Small intestine (tissue), 7 donors: Measurements from ENCODE around the gene DENND5A. TPM values are rescaled to one million over a fixed set of nuclear protein-coding genes. Genes with fewer than 3 reads are reported as not detected.
A peak's percentile ranks its signal among the peaks of the same experiment; 100 is the strongest.

Source experiments
- DNase-seq, 2 donors: peaks; one replicate each; pipeline versions ENCODE4 v3.0.0 to v3.0.0-alpha.2; 2013
- FAIRE-seq: peaks from 2 replicates; lab custom pipeline; 2012; peaks lifted over from hg19 to GRCh38; lab: Jason Lieb, UNC
- H3K27ac ChIP-seq, 3 donors: one replicate each; pipeline ENCODE4 v1.5.1; 2013; ENCODE audit warnings: low read length in 2 of 3, mild to moderate bottlenecking in 2 of 3, control low read depth in 1 of 3, inconsistent platforms in 1 of 3, low read depth in 1 of 3, moderate library complexity in 1 of 3
- H3K27me3 ChIP-seq, 3 donors: one replicate each; pipeline ENCODE4 v1.6.1; 2013; ENCODE audit warnings: low read length in 3 of 3, inconsistent platforms in 1 of 3; ENCODE audit not compliant: control insufficient read depth in 3 of 3, insufficient read depth in 3 of 3
- H3K36me3 ChIP-seq, 3 donors: one replicate each; pipeline ENCODE4 v1.6.1; 2013; ENCODE audit warnings: low read length in 3 of 3, inconsistent platforms in 1 of 3, low read depth in 1 of 3, mild to moderate bottlenecking in 1 of 3, moderate library complexity in 1 of 3; ENCODE audit not compliant: control insufficient read depth in 3 of 3, insufficient read depth in 2 of 3
- H3K4me1 ChIP-seq, 3 donors: one replicate each; pipeline ENCODE4 v1.6.1; 2013; ENCODE audit warnings: low read length in 2 of 3, inconsistent platforms in 1 of 3, low read depth in 1 of 3, mild to moderate bottlenecking in 1 of 3, moderate library complexity in 1 of 3; ENCODE audit not compliant: control insufficient read depth in 3 of 3, insufficient read depth in 2 of 3
- H3K4me3 ChIP-seq, 3 donors: one replicate each; pipeline ENCODE4 v1.5.1; 2013; ENCODE audit warnings: low read length in 3 of 3, control low read depth in 1 of 3, inconsistent platforms in 1 of 3, low read depth in 1 of 3, mild to moderate bottlenecking in 1 of 3, moderate library complexity in 1 of 3
- H3K9me3 ChIP-seq, 2 donors: one replicate each; pipeline ENCODE4 v1.6.1; 2013; ENCODE audit warnings: low read depth in 1 of 2, low read length in 1 of 2; ENCODE audit not compliant: control insufficient read depth in 2 of 2, insufficient read depth in 1 of 2
- WGBS, 3 donors: extraction: QIAGEN DNeasy Blood & Tissue Kit; methylation state at CpG; one replicate each; pipeline ENCODE4 v1.1.7; 2013; 5-methylcytosine and 5-hydroxymethylcytosine counted together
- polyA plus RNA-seq, 4 donors: library from polyadenylated mRNA; stranded (reverse) in 3 of 4; unstranded in 1 of 4; fragments of 200-250 nt in 3 of 4; fragments of 120-200 nt in 1 of 4; gene quantifications; one replicate each; pipeline versions ENCODE4 v1.2.1 to v1.2.3, GENCODE V29; 2013
- donor health status: healthy with polysubstance abuse.
- donor health status: control.
- donor health status: control.
- donor health status: Bipolar disorder and iron deficiency.
- donor health status: healthy.

The DENND5A gene
- polyA plus RNA-seq, 4 donors, result 0.89 to 17.7 (median 11.0) TPM

GRCh38 chr11:9293646-9294045 is 28.5 kb upstream of the DENND5A start:
- peaks cover 0 to 47% (median 8%) of the 10 kb centered on the region in 3 donors for H3K36me3 ChIP-seq
- no peaks in the 10 kb centered on the region for H3K27me3 ChIP-seq
- no peak overlapping the region for H3K4me3 ChIP-seq
- no peaks in the 10 kb centered on the region for H3K4me1 ChIP-seq
- no peaks in the 10 kb centered on the region for H3K9me3 ChIP-seq
- FAIRE-seq (no peak), DNase-seq (no peak)
- no peak overlapping the region for H3K27ac ChIP-seq
- WGBS, 3 donors, result 98 to 99% (median 99%) methylated on average over 7 of the region's 7 CpGs

DNA sequence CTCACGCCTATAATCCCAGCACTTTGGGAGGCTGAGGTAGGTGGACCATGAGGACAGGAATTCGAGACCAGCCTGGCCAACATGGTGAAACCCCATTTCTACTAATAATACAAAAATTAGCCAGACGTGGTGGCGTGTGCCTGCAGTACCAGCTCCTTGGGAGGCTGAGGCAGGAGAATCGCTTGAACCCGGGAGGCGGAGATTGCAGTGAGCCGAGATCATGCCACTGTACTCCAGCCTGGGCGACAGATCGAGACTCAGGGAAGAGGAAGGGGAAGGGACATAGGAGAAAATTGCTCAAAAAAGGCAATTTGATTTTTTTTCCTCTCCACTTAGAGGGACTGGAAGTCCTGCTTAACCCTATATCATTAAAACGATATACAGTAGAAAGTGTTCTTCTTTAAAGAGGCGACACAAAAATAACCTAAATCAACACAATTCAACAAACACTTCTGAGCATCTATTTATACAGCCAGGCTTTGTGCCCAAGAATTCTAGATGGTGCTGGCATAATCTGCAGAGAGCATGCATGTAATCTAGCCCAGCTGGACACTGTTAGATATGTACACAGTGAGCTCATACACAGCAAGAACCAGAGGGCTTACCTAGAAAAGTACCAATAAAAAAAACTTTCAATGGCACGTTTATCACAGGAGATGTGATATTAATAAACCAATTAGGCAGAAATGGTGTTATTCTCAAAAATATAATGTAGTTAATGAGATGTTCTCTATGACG is 20.9 kb upstream of the DENND5A start:
- peaks cover 0 to 25% (median 4%) of the 10 kb centered on the region in 3 donors for H3K36me3 ChIP-seq
- WGBS, 3 donors, result 93 to 96% (median 94%) methylated on average over 14 of the region's 14 CpGs
- DNase-seq, result no peak
- H3K9me3 ChIP-seq, result no peaks in the 10 kb centered on the region
- no peak overlapping the region for H3K4me3 ChIP-seq
- no peak for FAIRE-seq
- H3K4me1 ChIP-seq, result no peaks in the 10 kb centered on the region
- no peak overlapping the region for H3K27ac ChIP-seq
- no peaks in the 10 kb centered on the region for H3K27me3 ChIP-seq

GRCh38 chr11:9280655-9281301 is 15.6 kb upstream of the DENND5A start:
- peak overlapping the region in 1 of 3 donors; percentile 39 for H3K27ac ChIP-seq
- FAIRE-seq (no peak), DNase-seq (peak in 1 of 2 donors; percentile 51)
- H3K27me3 ChIP-seq, result no peaks in the 10 kb centered on the region
- H3K4me1 ChIP-seq, result no peaks in the 10 kb centered on the region
- H3K9me3 ChIP-seq, result no peaks in the 10 kb centered on the region
- no peak overlapping the region for H3K4me3 ChIP-seq
- 37 to 39% (median 38%) methylated on average over 4 of the region's 4 CpGs for WGBS, 3 donors
- H3K36me3 ChIP-seq, result peaks cover 0 to 42% (median 0%) of the 10 kb centered on the region in 3 donors

DNA sequence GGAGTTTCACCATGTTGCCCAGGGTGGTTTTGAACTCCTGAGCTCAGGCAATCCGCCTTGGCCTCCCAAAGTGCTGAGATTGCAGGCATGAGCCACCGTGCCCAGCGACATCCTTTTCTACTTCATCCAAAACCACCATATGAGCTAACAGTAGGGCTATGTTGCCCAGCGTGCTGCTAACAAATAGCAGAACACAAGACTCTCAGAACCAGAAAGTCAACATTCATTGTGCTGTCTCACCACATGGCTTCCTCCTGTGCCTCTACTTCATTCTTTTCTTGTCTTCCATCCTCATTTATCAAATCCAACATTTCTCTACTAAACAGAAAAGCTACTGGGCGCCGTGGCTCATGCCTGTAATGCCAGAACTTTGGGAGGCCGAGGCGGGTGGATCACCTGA is 12.0 kb upstream of the DENND5A start:
- Histone ChIP-seq H3K27ac (no peak overlapping the region), H3K9me3 (no peaks in the 10 kb centered on the region), H3K4me3 (no peak overlapping the region), H3K36me3 (peaks cover 0 to 30% (median 0%) of the 10 kb centered on the region in 3 donors), H3K4me1 (peaks cover 0 to 3% (median 0%) of the 10 kb centered on the region in 3 donors), H3K27me3 (no peaks in the 10 kb centered on the region)
- DNase-seq (no peak), FAIRE-seq (no peak)
- 94 to 97% (median 96%) methylated on average over 8 of the region's 8 CpGs for WGBS, 3 donors

GRCh38 chr11:9276571-9276970 is 11.4 kb upstream of the DENND5A start:
- no peak overlapping the region for H3K27ac ChIP-seq
- FAIRE-seq (no peak), DNase-seq (peak in 1 of 2 donors; percentile 22)
- H3K9me3 ChIP-seq, result no peaks in the 10 kb centered on the region
- H3K36me3 ChIP-seq, result peaks cover 0 to 26% (median 0%) of the 10 kb centered on the region in 3 donors
- H3K4me1 ChIP-seq, result peaks cover 0 to 3% (median 0%) of the 10 kb centered on the region in 3 donors
- no peaks in the 10 kb centered on the region for H3K27me3 ChIP-seq
- no peak overlapping the region for H3K4me3 ChIP-seq
- WGBS, 3 donors, result 66 to 89% (median 82%) methylated on average over 3 of the region's 3 CpGs

DNA sequence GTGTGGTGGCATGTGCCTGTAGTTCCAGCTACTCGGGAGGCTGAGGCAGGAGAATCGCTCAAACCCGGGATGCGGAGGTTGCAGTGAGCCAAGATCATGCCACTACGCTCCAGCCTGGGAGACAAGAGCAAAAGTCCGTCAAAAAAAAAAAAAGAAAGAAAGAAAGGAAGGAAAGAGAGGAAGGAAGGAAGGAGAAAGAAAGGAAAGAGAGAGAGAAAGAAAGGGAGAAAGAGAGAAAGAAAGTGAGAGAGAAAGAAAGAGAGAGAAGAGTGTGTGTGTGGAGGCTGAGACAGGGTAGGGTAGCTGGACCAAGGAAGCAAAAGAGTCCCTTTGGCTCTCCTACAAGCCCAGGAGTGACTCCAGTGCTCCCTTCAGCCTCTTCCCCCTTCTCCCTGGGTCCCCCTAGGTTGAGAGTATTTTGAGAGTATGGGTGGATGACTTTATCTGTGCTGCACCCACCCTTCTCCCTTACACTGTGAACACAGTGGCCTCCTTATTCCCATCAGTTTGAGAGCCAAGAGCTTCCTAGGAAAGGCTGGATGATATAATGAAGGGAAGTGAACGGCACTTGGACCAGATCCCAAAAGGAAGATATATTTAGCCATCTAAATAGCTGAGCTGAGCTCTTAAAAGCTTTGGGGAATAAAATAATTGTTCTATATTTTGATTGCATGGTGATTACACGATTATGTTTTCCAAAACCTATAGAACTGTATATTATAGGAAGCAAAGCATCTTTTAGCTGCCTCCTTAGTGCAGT is 9.5 kb upstream of the DENND5A start:
- FAIRE-seq, result no peak
- DNase-seq, result no peak
- Histone ChIP-seq H3K27me3 (no peaks in the 10 kb centered on the region), H3K27ac (no peak overlapping the region), H3K4me1 (peaks cover 0 to 3% (median 0%) of the 10 kb centered on the region in 3 donors), H3K9me3 (no peaks in the 10 kb centered on the region), H3K36me3 (peaks cover 0 to 19% (median 0%) of the 10 kb centered on the region in 3 donors), H3K4me3 (no peak overlapping the region)
- 77 to 84% (median 81%) methylated on average over 8 of the region's 8 CpGs for WGBS, 3 donors

GRCh38 chr11:9273376-9274336 is 8.5 kb upstream of the DENND5A start:
- H3K27ac ChIP-seq, result no peak overlapping the region
- WGBS, 3 donors, result 80 to 87% (median 81%) methylated on average over 15 of the region's 15 CpGs
- H3K27me3 ChIP-seq, result no peaks in the 10 kb centered on the region
- no peak for FAIRE-seq
- H3K36me3 ChIP-seq, result peaks cover 0 to 15% (median 0%) of the 10 kb centered on the region in 3 donors
- no peaks in the 10 kb centered on the region for H3K9me3 ChIP-seq
- peaks cover 0 to 3% (median 0%) of the 10 kb centered on the region in 3 donors for H3K4me1 ChIP-seq
- no peak overlapping the region for H3K4me3 ChIP-seq
- no peak for DNase-seq
